ENCODE data around the gene BAIAP2L1. TPM values are rescaled to one million over a fixed set of nuclear protein-coding genes. Genes with fewer than 3 reads are reported as not detected.

The BAIAP2L1 gene
- total RNA-seq, 1 experiment from 2014 or later: 63.8 TPM

DNA sequence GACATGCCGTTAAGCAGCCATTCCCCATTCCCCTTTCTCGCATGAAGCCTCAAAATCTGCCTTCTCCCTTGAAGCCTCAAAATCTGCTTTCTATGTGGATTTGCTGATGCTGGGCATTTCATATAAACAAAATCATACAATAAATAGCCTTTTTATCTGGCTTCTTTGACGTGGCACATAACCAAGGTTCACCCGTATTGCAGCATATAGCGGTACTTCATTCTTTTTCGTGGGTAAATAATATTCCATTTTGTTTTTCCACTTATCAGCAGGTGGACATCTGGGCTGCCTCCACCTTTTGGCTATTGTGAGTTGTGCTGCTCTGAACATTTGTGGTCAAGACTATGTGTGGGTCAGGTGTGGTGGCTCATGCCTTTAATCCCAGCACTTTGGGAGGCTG is 62.4 kb downstream of the BAIAP2L1 start:
- CTCF ChIA-PET: no interaction called here
- Mint-ChIP-seq H3K27ac (ENCODE audit: unreplicated experiment) (no peak overlapping the region), H3K4me3 (ENCODE audit: low read depth, unreplicated experiment) (no peak overlapping the region), H3K4me1 (ENCODE audit: low read depth, unreplicated experiment) (no peaks in the 10 kb centered on the region), H3K9me3 (ENCODE audit: low read depth, unreplicated experiment) (no peaks in the 10 kb centered on the region), H3K36me3 (ENCODE audit: insufficient read depth, unreplicated experiment) (peaks cover 14% of the 10 kb centered on the region), H3K27me3 (ENCODE audit: unreplicated experiment) (no peaks in the 10 kb centered on the region)
- BruUV-seq (replicated peaks): no TSS peak
- TF ChIP-seq CTCF (IDR thresholded peaks at IDR 0.05; ENCODE audit: unreplicated experiment): no peak
- DNase-seq: no peak
- intact Hi-C loops (cut with micrococcal nuclease; ENCODE audit: unreplicated experiment): no loop called here

DNA sequence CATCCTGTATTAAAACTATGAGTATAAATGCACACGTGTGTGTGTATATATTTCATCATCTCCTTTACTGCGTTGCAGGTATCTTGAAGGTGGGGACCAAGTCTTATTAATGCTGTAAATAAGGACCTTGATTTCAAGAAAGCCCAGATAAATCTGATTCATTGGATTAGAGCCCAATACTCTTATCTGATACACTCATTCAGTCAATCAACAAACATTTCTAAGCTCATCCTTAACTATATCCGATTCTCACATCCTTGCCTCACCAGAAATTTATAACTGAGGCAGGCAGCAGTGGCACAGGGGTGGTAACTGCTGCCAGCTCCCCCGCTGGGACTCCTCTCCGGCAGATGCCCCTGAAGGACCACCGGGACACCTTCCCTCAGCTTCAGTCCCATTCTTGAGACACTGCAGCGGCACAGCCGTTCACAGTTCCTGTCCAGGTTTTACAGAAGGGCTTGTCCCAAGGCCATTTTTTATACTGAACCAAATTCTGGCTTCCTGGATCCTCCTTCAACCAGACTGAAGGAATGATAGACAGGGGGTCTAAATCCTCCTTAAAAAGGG is 65.4 kb downstream of the BAIAP2L1 start:
- CTCF ChIA-PET: no interaction called here
- H3K36me3 Mint-ChIP-seq (ENCODE audit: insufficient read depth, unreplicated experiment): peaks cover 25% of the 10 kb centered on the region

GRCh38 chr7:98334081-98334480 is 66.8 kb downstream of the BAIAP2L1 start:
- Mint-ChIP-seq H3K9me3 (ENCODE audit: low read depth, unreplicated experiment) (no peaks in the 10 kb centered on the region), H3K27me3 (ENCODE audit: unreplicated experiment) (no peaks in the 10 kb centered on the region), H3K36me3 (ENCODE audit: insufficient read depth, unreplicated experiment) (peaks cover 30% of the 10 kb centered on the region), H3K4me1 (ENCODE audit: low read depth, unreplicated experiment) (no peaks in the 10 kb centered on the region), H3K4me3 (ENCODE audit: low read depth, unreplicated experiment) (no peak overlapping the region), H3K27ac (ENCODE audit: unreplicated experiment) (no peak overlapping the region)
- CTCF ChIA-PET: no interaction called here
- no peak for TF ChIP-seq CTCF (IDR thresholded peaks at IDR 0.05; ENCODE audit: unreplicated experiment)
- no peak for DNase-seq
- no TSS peak for BruUV-seq (replicated peaks)
- intact Hi-C loops (cut with micrococcal nuclease; ENCODE audit: unreplicated experiment): no loop called here

More for the DNA sequence above, 65.4 kb downstream of the BAIAP2L1 start:
- TF ChIP-seq CTCF (IDR thresholded peaks at IDR 0.05; ENCODE audit: unreplicated experiment): no peak
- Mint-ChIP-seq H3K9me3 (ENCODE audit: low read depth, unreplicated experiment) (no peaks in the 10 kb centered on the region), H3K27me3 (ENCODE audit: unreplicated experiment) (no peaks in the 10 kb centered on the region), H3K27ac (ENCODE audit: unreplicated experiment) (peak overlapping the region; percentile 10), H3K4me3 (ENCODE audit: low read depth, unreplicated experiment) (no peak overlapping the region), H3K4me1 (ENCODE audit: low read depth, unreplicated experiment) (no peaks in the 10 kb centered on the region)
- no peak for DNase-seq
- BruUV-seq (replicated peaks): no TSS peak
- intact Hi-C loops (cut with micrococcal nuclease; ENCODE audit: unreplicated experiment): no loop called here

DNA sequence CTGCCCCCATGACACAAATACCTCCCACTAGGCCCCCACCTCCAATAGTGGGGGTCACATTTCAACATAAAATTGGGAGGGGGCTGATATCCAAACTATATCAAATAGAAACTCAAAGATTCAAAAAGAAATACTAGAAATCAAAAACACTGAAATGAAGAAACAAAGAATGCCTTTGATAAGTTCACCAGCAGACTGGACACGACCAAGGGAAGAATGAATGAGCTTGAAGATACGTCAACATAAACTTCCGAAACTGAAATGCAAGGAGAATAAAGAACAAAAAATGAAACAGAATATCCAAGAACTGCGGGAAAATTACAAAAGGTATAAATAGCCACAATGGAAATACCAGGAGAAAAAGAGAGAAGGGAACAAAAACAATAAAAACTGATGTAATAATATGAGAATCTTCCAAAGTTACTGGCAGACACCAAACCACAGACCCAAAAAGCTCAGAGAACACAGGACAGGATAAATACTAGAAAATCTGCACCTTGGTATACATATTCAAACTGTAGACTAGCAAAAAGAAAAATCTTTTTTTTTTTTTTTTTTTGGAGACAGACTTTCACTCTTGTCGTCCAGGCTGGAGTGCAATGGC is 69.9 kb downstream of the BAIAP2L1 start:
- peaks cover 35% of the 10 kb centered on the region for H3K36me3 Mint-ChIP-seq (ENCODE audit: insufficient read depth, unreplicated experiment)
- peak overlapping the region; percentile 23 for H3K27ac Mint-ChIP-seq (ENCODE audit: unreplicated experiment)
- no peaks in the 10 kb centered on the region for H3K4me1 Mint-ChIP-seq (ENCODE audit: low read depth, unreplicated experiment)
- no peaks in the 10 kb centered on the region for H3K27me3 Mint-ChIP-seq (ENCODE audit: unreplicated experiment)
- CTCF ChIA-PET: no interaction called here
- intact Hi-C loops (cut with micrococcal nuclease; ENCODE audit: unreplicated experiment): no loop called here
- no peak for DNase-seq
- no peak for TF ChIP-seq CTCF (IDR thresholded peaks at IDR 0.05; ENCODE audit: unreplicated experiment)
- BruUV-seq (replicated peaks): no TSS peak
- H3K4me3 Mint-ChIP-seq (ENCODE audit: low read depth, unreplicated experiment): no peak overlapping the region
- H3K9me3 Mint-ChIP-seq (ENCODE audit: low read depth, unreplicated experiment): no peaks in the 10 kb centered on the region

Data from Calu3 (cell line).